GM12873 (cell line): ENCODE data around the gene SP2.

Experiments used
- CTCF ChIP-seq: IDR thresholded peaks from 2 replicates; pipeline ENCODE4 v1.5.1; 2012; ENCODE audit warnings: low read depth, mild to moderate bottlenecking, moderate library complexity, low read length, control low read depth; ENCODE audit not compliant: insufficient read depth; ENCODE audit errors: missing control alignments

SP2 gene

DNA sequence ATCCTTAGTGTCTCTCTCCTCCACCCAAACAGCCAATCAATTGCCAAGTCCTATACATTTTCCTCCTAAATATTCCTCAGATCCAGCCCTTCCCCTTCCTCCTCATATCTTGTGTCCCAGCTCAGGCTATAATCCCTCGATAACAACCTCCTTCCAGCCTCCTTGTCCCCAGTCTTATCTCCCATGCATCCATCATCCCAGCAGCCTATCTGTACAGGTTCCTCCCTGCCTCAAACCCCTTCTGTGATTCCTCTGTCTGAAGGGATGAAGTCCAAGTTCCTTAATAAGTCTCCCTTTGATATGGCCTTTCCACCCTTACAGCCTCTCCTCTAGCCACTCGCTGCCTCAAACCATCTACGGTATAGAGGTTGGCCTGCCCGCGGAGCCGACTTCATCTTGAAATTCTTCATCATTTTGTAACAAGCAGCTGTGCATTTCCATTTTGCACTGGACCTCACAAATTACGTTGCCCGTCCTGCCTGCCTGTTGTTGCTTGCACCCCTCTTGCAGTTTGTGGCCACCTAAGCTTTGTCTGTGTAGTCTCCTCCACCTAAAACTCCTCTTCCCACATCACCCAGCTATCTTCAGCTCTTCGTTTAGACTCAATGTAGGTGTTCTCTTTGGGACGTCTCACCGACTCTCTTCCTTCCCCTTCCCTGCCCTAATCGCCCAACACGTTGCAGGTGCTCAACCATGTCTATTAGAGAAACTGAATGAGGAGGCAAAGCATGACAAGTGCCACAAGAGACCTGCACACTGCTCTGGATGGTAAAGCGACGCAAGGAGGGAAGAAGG lies 74.1 kb downstream of the SP2 start:
- TF ChIP-seq CTCF: no peak

DNA sequence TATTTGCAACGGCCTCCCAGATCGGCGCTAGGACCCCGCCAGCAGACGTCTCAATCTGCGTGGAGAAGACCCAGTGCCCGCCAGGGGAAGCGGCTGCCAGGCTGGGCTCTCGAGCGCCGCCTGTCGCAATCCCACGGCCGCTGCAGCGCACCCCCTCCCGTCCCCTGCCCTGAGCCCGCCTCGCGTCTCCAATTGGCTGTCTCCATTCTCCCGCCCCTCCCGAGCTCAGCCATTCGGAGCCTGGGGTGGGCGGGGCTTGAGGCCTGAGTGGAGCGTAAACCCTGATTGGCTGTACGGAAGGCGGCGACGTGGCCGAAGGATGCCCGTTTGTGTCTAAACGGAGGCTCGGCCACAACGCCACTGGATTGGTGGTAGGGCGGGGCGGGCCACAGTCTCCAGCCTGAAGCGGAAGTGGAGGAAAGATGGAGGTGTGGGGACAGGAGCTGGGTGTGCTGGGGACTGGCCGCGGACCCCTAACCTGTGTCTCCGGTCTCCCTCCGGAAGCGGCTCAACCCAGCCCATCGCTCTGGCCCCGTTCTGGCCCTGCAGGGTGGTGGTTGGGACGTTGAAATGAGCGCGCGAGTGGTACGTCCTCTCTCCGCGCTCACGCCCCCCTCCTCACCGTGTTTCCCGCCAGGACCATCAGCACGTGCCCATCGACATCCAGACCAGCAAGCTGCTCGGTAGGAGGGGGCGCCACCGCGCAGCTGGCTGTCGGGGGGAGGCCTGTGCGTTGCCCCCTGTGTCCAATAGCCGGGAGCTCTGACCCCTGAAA lies 74.9 kb downstream of the SP2 start, which contains the start of gene CDK5RAP3:
CDK5RAP3 (plus strand) TSS at position 389 of the 775 bp plus-strand sequence; CDS start at position 423, 34 bp downstream.
- peak; percentile 95 for TF ChIP-seq CTCF

DNA sequence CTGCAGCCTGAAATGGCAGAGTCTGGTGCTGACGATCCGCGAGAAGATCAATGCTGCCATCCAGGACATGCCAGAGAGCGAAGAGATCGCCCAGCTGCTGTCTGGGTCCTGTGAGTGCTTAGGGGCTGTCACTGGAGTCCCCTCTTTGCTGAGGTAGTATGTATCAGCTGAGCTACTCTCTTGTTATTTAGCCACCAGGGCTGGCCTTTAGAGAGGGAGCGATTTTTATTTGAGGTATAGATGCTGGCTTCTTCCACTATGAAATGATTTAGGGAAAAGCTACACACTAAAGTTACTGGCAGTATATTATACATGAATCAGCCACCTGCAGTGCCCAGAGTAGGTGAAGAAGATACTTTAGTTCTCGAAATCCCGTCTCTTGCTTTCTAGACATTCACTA lies 77.5 kb downstream of the SP2 start:
- no peak for TF ChIP-seq CTCF

DNA sequence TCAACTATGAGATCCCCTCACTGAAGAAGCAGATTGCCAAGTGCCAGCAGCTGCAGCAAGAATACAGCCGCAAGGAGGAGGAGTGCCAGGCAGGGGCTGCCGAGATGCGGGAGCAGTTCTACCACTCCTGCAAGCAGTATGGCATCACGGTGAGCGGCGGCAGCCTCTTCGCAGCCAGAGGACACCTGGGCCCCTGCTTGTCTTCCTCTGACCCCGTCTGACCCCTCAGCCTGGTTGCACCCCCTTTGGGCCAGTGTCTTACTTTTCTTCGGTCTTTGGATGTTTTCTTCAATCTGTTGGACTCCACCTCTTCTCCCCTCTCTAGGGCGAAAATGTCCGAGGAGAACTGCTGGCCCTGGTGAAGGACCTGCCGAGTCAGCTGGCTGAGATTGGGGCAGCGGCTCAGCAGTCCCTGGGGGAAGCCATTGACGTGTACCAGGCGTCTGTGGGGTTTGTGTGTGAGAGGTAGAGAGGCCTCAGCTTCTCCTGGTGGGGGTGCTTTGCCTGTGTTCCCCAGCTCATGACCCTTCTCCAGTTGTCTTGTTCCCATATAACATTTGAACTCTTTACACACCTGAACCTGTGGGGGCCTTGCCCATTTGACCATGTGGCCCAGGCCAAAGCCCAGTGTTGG lies 79.3 kb downstream of the SP2 start:
- no peak for TF ChIP-seq CTCF

DNA sequence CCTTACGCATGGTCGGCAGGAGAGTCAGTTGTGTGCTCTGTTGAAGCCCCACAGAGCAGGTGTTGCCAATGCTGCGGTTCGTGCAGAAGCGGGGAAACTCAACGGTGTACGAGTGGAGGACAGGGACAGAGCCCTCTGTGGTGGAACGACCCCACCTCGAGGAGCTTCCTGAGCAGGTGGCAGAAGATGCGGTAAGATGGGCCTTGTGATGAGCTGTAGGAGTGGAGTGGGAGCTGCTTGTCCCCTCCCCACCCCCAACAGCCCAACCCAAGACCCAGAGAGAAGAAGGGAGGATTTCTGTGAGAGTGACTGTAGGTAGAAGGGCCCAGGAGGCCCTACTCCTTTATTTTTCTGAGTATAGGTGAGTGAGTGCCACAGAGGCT lies 79.8 kb downstream of the SP2 start:
- no peak for TF ChIP-seq CTCF

GRCh38 chr17:47978324-47978723 lies 82.3 kb downstream of the SP2 start:
- TF ChIP-seq CTCF: peak; percentile 87
